Muscle of arm (tissue), 14 donors: ENCODE results near the gene GPHB5. TPM values are rescaled to one million over a fixed set of nuclear protein-coding genes. Genes with fewer than 3 reads are reported as not detected.
A peak's percentile ranks its signal among the peaks of the same experiment; 100 is the strongest.
"Not testable (repeated sequence)": the region's sequence is repeated elsewhere in the genome, so short reads cannot be mapped to it uniquely, and the experiment has no call there.

ENCODE experiments used
- DNase-seq: peaks from one replicate; pipeline ENCODE4 v3.0.0-alpha.2; 2013
- long read RNA-seq, 11 donors: transcript quantifications; one replicate each; lab custom pipeline, GENCODE V29; 2026
- polyA plus RNA-seq, 12 donors: library from polyadenylated mRNA; unstranded; fragments of 120-200 nt; gene quantifications; one replicate each; pipeline ENCODE4 v1.2.1, GENCODE V29; 2013; ENCODE audit not compliant: insufficient read length in 12 of 12

Gene GPHB5, protein sequence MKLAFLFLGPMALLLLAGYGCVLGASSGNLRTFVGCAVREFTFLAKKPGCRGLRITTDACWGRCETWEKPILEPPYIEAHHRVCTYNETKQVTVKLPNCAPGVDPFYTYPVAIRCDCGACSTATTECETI
- not detected for polyA plus RNA-seq
- long read RNA-seq, donor 1, result 0 reads
- long read RNA-seq, donor 2, result 0 reads
- long read RNA-seq, donor 3, result 0 reads
- long read RNA-seq, donor 4, result 0 reads
- long read RNA-seq, donor 5, result 0 reads
- long read RNA-seq, donor 6, result 0 reads
- long read RNA-seq, donor 7, result 0 reads
- long read RNA-seq, donor 8, result 0 reads
- long read RNA-seq, donor 9, result 0 reads
- long read RNA-seq, donor 10, result 0 reads
- long read RNA-seq, donor 11, result 0 reads

DNA sequence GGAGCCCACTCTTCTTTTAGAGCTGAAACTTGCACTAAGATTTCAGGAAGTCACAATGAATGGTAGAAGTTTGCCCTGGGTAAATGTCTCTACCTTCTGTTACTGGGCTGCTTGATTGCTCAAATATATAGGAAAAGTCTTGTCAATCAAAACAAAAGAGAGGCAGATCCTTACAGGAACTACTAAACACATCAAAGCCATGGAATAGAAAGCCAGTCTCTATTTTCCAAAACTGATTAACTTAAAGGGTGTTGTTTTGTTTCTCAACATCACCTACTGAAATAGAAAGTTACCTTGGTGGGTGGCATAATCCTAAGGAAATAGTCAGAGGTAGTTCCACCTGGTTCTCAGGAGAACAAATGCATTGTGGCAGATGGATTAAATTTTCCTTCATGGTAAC, at the start of gene GPHB5:
TSS of gene GPHB5 (minus strand) at position 101 of the 400 bp plus-strand sequence. CDS start 1,086 bp downstream, outside the sequence.
- no peak for DNase-seq

DNA sequence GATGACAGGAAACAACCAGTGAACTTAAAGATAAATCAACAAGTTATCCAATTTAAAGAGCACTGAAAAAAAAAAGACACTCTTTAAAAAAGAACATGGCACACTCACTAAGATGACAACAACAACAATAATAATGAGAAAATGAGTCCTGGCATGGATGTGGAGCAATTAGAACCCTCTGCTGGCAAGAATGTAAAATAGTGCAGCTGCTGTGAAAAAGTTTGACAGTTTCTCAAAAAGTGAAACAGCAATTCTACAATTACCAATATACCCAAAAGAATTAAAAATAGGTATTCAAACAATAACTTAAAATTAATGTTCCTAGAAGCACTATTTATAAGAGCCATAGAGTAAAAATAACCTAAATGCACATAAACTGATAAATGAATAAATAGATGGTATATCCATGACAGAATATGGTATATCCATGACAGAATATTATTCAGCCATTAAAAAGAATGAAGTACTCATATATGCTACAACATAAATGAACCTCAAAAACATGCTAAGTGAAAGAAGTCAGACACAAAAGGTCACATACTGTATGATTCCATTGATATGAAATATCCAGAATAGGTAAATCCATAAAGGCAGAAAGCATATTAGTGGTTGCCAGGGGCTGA, 49.1 kb upstream of the GPHB5 start:
- no peak for DNase-seq

DNA sequence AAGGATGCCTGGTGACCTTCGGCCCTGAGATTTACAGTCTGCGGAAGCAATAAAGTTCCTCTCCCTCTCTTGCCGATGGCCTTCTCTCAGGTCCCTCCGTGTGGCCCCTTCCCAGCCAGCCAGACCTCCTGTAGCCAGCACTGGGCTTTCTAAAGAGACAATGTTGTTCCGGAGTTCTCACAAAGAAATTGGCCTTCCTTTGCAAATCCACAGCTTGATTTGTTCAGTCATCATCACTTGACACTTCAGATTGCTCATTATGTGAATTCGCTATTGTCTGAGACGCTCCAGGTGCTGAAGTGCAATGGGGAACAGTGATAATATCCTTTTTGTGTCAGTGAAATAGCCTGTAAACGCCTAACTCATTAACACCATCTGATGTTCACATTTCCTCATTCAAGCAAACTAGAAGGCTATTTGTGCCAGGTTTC, 43.7 kb upstream of the GPHB5 start:
- no peak for DNase-seq

DNA sequence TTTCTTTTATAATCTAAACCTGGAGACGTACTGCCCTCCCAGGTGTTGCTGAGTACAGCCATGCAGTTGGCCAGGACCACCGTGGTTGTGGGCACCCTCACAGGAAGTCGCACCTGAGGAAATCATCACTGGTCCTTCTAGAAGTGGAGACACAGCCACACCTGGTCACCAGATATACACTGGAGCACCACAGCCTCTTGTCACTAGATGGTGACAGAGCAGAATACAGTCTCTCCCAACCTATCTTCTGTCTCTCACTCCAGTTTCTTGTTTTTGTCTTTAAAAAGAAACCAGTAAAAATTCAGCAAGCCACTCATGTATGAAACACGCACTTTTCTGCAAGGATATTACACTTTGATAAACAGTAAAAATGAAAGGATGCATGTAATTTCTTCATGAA, 43.1 kb upstream of the GPHB5 start:
- no peak for DNase-seq

DNA sequence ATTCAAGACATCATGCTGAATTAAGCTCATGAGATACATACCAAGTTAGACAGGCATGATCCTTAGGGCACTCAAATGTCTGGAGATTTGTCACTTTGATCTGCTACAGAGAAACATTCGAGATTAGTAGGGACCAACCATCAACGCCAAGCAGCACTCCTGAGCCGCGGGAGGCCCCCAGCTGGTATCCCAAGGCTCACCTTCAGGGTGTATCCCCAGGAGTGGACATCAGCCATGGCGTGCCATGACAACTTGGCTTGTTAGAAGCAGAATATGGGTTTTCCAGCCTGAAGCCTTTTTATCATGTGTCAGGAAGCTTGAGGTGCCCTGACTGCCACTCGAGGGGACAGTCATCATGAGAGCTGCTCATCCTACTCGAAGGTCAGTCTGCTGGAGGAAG, 39.1 kb upstream of the GPHB5 start:
- no peak for DNase-seq

DNA sequence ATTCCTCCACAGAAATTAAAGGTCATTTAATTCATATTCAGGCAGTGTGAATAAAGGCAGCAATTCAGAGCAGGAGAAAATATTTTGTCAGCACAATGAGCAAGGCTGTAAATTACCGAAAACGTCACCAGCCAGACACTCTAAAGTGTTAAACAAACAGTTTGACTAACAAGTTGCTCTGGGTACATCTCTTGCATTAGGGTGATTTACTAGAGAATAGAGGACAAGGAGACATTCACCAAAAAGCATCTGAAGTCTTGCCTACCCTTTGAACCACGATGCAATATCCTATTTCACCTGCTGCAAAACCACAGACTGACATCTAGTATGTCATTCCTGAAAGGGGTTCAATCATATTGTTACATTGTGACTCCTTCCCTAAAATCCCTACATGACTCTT, 27.1 kb upstream of the GPHB5 start:
- DNase-seq, result no peak

DNA sequence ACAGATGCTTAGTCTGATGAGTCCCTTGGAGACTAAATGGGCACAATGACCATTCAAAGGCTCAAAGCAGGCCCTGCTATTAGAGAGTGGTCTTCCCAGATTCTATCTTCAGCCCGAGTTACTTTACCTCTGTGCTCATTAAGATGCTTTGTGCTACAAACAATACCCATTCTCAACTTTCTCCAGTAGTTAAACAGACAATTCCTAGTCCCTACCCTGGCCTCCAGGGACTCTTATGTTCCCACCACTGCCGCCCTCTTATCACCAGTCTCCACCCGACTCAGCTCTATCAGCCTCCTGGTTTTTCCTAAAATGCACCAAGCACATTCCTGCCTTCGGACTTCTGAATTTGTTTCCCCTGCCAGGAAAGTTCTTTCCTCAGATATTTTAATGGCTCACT, 25.6 kb upstream of the GPHB5 start:
- DNase-seq, result no peak

DNA sequence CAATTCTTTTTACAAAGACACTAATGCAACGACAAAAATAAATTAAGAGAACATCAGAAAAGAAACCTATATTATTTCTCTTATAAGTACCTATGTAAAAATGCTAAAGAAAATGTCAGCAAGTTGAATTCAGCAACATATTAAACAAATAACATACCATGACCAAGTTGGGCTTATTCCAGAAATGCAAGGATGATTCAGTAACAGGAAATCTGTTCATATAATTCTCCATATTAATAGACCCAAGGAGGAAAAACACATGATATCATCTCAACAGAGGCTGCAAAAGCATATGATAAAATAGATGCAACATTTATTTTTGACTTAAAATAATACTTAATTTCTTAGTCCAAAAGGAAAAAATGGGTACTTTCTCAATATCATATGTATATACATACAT, 25.1 kb upstream of the GPHB5 start:
- peak; percentile 22 for DNase-seq

DNA sequence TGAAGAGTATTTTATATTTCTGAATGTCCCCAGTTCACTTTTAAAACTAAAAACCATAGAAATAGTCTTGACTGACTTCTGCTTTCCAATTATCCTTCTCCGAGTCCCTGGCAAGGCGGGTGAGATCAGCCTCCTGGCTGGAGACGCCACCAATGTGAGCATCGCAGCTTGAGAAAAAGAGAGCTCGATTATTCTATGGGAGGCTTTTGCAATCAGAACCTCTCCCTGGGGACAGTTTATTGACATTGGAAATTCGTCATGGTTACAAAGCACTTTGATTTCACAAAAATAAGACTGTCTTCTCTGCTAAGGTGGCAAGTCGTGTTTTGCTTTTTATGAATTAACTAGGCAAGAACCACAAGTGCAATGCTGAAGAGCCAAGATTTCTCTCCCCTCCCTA, 23.6 kb upstream of the GPHB5 start:
- no peak for DNase-seq

DNA sequence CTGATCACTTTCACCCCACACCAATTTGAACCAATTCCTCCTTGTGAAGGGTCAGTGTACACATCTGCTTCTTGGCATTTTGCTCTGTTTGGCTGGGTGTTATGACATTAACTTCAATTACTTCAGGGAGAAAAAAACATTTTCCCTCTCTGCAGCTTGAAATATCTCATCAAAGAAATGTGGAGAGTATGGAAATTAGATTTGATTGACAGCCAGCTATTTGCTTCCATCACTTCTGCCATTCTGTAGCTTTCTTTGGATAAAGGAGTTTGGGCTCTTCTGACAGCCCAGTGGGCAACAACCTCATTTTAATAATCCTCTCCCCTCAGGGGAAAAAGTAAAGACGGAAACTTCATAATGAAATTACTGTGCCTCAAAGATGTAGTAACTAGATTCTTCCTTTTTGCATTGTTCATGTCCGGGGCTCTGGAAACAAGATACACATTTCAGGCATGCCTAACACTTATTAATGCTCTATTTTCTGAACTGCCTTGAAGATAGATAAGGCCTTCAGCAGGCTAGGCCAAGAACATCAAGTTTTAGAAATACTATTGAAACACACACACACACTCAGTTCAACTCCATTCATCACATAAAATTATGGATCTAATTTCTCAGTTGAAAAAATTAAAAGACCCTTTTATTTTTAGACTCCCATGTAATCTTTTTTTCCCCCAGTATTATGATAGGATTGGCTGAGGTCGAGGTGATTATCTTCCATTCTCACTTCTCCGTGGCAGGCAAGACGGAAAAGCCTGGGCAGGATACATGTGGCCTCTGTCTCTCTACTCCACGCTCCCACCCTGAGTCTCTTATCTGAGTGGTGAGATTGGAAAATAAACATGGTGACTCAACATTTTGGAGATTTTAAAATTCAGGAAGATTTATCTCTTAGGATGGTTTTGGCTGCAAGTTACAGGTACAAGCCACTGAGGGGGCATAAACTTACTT, 10.3 kb upstream of the GPHB5 start:
- no peak for DNase-seq

DNA sequence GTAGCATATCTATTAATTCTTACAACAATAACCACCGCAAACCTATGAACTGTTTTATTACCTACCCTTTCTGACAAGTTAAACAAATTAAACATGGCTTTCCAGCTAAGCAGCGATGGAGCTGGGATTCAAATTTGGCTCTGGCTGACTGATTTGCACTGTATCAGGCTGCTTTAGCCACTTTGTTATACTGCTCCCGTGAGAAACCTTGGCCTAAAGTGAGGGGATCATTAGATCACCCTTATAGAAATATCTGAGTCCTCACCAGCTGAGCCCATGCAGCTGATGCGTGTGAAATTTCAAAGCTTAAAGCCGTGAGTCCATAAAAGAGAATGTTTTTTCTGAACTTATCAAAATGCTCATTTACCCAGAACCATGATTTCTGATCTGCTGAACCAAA, 8.1 kb upstream of the GPHB5 start:
- no peak for DNase-seq

DNA sequence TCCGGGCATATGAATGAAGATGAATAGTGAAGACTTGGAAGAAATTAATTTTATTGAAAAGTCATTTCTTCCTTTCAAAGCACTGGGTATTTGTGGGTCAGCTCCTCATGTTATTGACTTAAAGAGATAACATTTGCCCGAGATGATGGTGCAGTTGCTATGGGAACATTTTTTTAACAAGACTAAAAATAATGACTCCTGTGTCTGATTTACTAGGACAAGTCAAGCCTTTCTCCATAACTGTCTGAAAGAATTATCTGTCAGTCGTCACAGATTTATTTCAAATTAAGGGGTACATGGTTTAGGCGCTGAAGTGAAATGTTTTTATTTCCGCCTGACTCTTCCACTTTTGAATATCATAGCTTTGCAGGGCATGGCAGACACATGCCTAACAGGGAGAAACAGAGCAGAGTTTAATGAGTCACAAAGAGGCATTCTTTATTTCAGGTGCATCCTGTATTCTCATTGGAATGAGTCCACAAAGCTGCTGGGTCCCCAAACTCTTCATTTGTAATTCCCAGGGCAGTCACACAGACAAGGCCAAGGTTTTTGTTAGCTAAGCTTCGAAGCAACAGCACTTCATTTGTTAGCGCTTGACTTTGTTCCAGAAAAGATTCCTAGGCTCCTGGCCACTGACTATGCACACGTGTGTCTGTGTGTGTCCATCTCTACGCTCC, 4.3 kb upstream of the GPHB5 start:
- DNase-seq, result peak; percentile 52

DNA sequence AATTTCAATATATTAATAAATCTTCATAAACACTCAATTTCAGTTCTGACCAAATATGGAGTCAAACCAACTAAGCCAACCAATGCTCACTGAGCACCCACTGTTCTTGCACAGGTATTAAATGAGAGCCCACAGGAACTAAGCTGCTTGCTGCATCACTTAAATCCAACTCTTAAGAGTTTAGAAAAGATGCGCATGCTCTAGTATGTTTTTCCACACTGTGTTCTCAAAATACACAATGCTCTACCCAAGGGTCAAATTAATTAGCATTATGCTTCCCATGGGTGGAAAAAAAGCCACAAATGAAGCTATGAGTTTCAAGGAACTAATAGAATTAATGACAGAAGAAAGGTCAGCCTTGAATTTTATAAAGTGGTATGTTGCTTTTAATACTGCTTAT, 3.7 kb upstream of the GPHB5 start:
- no peak for DNase-seq

DNA sequence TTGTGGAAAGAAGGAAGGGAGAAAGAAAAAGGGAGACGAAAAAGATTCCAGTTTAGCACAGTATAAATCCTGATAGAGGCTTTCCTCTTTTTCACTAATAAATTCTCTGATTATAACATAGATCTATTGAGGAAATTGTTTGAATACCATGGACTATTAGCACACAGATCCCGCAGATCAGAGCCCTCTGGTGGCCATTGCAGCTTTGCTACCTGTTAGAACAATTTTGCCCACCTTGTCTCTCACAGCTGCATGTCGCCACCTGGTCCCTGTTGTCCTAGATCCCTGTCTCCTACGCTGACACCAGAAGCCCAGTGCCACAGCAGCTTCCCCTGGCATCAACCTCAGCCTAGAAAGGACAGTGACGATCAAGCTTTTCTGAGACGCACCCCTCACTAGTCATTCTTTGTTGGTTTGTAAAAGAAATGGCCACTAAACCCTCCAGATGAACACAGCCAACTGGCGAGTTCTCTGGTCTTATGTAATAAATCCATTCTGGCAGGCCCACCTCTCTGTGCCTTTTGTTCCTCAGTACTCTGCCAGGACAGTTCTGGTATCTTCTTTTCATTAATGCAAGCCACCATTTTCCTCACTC, 9.9 kb downstream of the GPHB5 start:
- DNase-seq, result no peak

DNA sequence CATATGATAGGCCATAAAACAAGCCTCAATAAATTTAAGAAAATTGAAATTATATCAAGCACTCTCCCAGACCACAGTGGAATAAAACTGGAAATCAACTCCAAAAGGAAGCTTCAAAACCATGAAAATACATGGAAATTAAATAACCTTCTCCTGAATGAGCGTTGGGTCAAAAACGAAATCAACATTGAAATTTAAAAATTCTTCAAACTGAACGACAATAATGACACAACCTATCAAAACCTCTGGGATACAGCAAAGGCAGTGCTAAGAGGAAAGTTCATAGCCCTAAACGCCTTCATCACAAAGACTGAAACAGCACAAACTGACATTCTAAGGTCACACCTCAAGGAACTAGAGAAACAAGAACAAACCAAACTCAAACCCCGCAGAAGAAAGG, 14.3 kb downstream of the GPHB5 start:
- DNase-seq, result not testable (repeated sequence)

DNA sequence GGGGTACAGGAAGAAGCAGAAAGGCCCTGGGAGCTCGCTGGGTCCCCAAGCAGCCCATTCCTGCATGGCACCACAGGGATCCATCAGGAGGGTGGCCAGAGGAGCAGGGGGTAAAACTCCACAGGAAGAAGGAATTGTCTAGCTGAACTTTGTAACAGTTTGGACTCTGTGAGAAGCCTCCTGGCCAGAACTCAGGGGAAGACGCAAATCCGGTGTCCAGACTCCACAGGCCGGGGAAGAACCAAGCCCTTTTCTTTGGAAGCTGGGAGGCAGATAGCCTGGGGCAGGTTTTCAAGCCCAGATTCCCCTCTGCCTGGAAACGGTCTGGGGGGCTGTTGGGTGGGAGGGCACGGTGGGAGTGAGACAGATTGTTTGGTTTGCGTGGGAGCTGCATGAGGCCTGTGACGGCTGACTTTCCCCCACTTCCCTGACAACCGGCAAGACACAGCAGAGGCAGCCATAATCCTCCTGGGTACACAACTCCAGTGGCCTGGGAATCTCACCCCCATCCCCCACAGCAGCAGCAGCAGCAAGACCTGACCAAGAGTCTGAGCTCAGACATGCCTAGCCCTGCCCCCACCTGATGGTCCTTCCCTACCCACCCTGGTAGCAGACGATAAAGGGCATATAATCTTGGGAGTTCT, 16.7 kb downstream of the GPHB5 start:
- no peak for DNase-seq

DNA sequence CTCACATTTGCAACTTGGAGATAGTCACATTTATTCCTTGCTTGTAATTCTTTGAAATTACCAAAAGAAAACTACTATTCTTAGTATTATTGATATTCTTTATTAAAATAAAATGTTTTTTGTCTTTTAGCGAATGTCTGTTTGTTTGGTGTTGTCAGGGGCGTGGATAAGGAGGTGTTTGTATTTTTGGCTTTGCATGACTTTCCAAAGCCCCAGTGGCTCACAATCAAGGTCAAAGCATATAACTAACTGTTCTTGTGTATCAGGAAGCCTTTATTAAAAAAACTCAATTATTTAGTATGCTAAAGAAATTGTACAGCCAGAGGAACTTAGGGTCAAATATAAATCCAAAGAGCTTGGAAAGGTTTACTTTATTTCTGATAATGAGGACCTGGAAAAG, 17.9 kb downstream of the GPHB5 start:
- no peak for DNase-seq

DNA sequence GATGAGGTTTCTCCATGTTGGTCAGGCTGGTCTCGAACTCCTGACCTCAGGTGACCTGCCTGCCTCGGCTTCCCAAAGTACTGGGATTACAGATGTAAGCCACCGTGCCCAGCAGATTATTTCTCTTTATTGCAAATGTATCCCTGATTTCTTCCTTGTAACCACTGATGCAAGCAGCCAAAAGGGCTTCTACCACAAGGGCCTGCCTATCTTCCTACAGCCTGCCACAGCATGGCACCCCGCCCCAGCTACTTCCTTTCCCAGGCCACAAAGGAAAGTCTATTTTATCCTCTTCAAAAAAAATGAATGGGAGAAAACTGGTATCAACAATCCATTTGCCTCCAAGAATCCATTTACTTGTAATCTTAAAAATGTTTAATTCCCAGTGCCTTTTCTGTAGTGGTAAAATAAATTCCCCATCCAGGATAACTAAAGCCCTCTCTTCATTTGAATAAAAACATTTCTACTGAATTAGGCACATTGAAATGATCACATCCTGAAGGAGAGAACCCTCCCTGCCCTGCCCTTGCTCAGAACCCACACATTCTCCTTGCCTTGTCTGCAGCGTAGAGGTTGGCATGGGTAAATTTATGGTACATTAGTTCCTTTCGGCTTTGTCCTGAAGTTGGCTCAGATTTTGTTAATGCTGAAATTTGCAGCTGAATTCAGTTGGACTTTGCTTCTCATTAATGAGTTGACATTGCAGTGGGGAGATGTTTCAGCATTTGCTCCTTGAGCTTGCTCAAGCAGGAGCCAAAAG, 19.2 kb downstream of the GPHB5 start:
- DNase-seq, result no peak

DNA sequence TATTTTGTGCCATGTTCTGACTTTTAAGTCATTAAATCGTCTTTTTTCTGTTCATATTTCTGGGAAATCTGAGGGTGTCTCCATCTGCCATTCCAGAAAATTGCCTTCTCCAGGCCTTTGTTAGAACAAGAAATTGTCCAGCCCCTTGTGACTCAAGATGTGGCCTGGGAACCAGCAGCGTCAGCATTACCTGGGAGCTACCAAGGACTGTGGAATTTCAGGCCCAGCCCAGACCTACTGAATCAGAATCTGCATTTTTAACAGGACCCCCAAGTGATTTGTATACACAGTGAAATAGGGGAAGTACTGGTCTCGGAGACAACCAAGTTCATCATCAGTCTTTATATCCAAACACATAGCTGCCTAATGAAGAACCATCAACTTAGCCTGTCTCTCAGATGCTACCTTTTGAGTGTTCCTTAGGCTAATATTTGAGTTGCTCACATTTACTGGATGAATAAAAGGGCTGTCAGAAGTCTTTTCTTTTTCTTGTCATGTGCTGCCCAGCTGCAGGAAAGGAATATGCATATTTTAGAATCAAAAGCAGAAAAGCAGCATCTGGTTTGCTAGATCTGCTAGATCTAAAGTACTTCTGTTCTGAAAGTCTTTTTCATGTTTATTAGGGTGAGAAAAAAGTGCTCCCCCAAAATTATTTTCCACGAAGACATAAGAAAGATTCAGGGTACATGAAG, 21.2 kb downstream of the GPHB5 start:
- DNase-seq, result no peak
